ENCODE data around the gene AJAP1. TPM values are rescaled to one million over a fixed set of nuclear protein-coding genes. Genes with fewer than 3 reads are reported as not detected.

The AJAP1 gene
- polyA plus RNA-seq, 1 donor from 2014 or later, result 7.9 TPM

- peaks cover 29% of the 10 kb centered on the region for H3K27me3 ChIP-seq (ENCODE audit: insufficient read depth, low read depth, low read length)
- peaks cover 12% of the 10 kb centered on the region for H3K79me2 ChIP-seq (replicated peaks; ENCODE audit: insufficient read depth, low read length)
- H3K9ac ChIP-seq (ENCODE audit: low read length), result peak overlapping the region; percentile 12
- no peaks in the 10 kb centered on the region for H3K36me3 ChIP-seq (ENCODE audit: insufficient read depth, low read length)
- H3K9me3 ChIP-seq (ENCODE audit: low read length), result no peaks in the 10 kb centered on the region
- H2AFZ ChIP-seq (ENCODE audit: low read depth, low read length), result no peak overlapping the region
- H3K9me2 ChIP-seq (ENCODE audit: insufficient read depth, low read length), result no peaks in the 10 kb centered on the region
- TF ChIP-seq POLR2AphosphoS5 (IDR thresholded peaks at IDR 0.05) (no peak), SMC3 (conservative IDR thresholded peaks at IDR 0.05; ENCODE audit: poor library complexity) (no peak), RAD21 (conservative IDR thresholded peaks at IDR 0.05) (no peak), MXI1 (conservative IDR thresholded peaks at IDR 0.05; ENCODE audit: poor library complexity, severe bottlenecking) (no peak), CTCF (IDR thresholded peaks at IDR 0.05; ENCODE audit: poor library complexity, severe bottlenecking) (no peak), REST (IDR thresholded peaks at IDR 0.05; ENCODE audit: borderline replicate concordance) (no peak), EP300 (conservative IDR thresholded peaks at IDR 0.05; ENCODE audit: poor library complexity, severe bottlenecking) (no peak), TAF1 (IDR thresholded peaks at IDR 0.05; ENCODE audit: low read depth) (no peak)
- H3K4me2 ChIP-seq (ENCODE audit: low read length), result no peak overlapping the region
- H4K20me1 ChIP-seq (ENCODE audit: insufficient read depth), result no peaks in the 10 kb centered on the region
- peak overlapping the region; percentile 87 for H3K4me3 ChIP-seq (ENCODE audit: low read length)
- H3F3A ChIP-seq (ENCODE audit: insufficient read depth, low read length, poor library complexity, severe bottlenecking), result no peaks in the 10 kb centered on the region
- no peak overlapping the region for H3K27ac ChIP-seq (ENCODE audit: low read length)
Observed at GRCh38 chr1:4657960-4658541, 3.6 kb downstream of the AJAP1 start.

GRCh38 chr1:4658643-4659628 lies 4.5 kb downstream of the AJAP1 start:
- Histone ChIP-seq H2AFZ (ENCODE audit: low read depth, low read length) (no peak overlapping the region), H3K9me3 (ENCODE audit: low read length) (no peaks in the 10 kb centered on the region), H4K20me1 (ENCODE audit: insufficient read depth) (no peaks in the 10 kb centered on the region), H3K36me3 (ENCODE audit: insufficient read depth, low read length) (no peaks in the 10 kb centered on the region), H3K9ac (ENCODE audit: low read length) (no peak overlapping the region), H3K9me2 (ENCODE audit: insufficient read depth, low read length) (no peaks in the 10 kb centered on the region), H3F3A (ENCODE audit: insufficient read depth, low read length, poor library complexity, severe bottlenecking) (no peaks in the 10 kb centered on the region), H3K79me2 (replicated peaks; ENCODE audit: insufficient read depth, low read length) (peaks cover 12% of the 10 kb centered on the region), H3K4me3 (ENCODE audit: low read length) (peak overlapping the region; percentile 87), H3K4me2 (ENCODE audit: low read length) (no peak overlapping the region), H3K27me3 (ENCODE audit: insufficient read depth, low read depth, low read length) (peaks cover 20% of the 10 kb centered on the region), H3K27ac (ENCODE audit: low read length) (no peak overlapping the region)
- TF ChIP-seq POLR2AphosphoS5 (IDR thresholded peaks at IDR 0.05), result no peak
- TF ChIP-seq CTCF (IDR thresholded peaks at IDR 0.05; ENCODE audit: poor library complexity, severe bottlenecking), result no peak
- no peak for TF ChIP-seq EZH2 (IDR thresholded peaks at IDR 0.05; ENCODE audit: borderline replicate concordance, insufficient read depth, low read length, poor library complexity, severe bottlenecking)
- no peak for TF ChIP-seq TAF1 (IDR thresholded peaks at IDR 0.05; ENCODE audit: low read depth)
- TF ChIP-seq REST (IDR thresholded peaks at IDR 0.05; ENCODE audit: borderline replicate concordance), result no peak
- TF ChIP-seq EP300 (conservative IDR thresholded peaks at IDR 0.05; ENCODE audit: poor library complexity, severe bottlenecking), result no peak

Data from neural cell (in vitro differentiated cells).